Lower lobe of right lung (tissue), 2 donors: Measurements from ENCODE around the gene ASTN1. TPM values are rescaled to one million over a fixed set of nuclear protein-coding genes. Genes with fewer than 3 reads are reported as not detected.

Experiments
- ATAC-seq, 2 donors: fragments of 200-7000 bp; cut with Tn5 transposase; one replicate each; pipeline ENCODE4 v1.9.1; 2020 to 2022; ENCODE audit warnings: mild to moderate bottlenecking in 2 of 2, moderate library complexity in 2 of 2
- DNase-seq: peaks from one replicate; pipeline ENCODE4 v3.0.0-alpha.2; 2020
- H3K27ac ChIP-seq: fragments of 200-600 bp; one replicate; pipeline ENCODE4 v1.8.0; 2022
- H3K27me3 ChIP-seq: fragments of 200-600 bp; one replicate; pipeline ENCODE4 v1.8.0; 2022; ENCODE audit warnings: low read depth
- H3K36me3 ChIP-seq: fragments of 200-600 bp; one replicate; pipeline ENCODE4 v1.8.0; 2022; ENCODE audit warnings: mild to moderate bottlenecking
- H3K4me1 ChIP-seq: fragments of 200-600 bp; one replicate; pipeline ENCODE4 v1.8.0; 2022
- H3K4me3 ChIP-seq: fragments of 200-600 bp; one replicate; pipeline ENCODE4 v1.8.0; 2022; ENCODE audit warnings: mild to moderate bottlenecking
- H3K9me3 ChIP-seq: fragments of 200-600 bp; one replicate; pipeline ENCODE4 v1.8.0; 2022
- CTCF ChIP-seq: fragments of 200-600 bp; IDR thresholded peaks from one replicate; pipeline ENCODE4 v1.8.0; 2022; ENCODE audit warnings: antibody characterized with exemption, mild to moderate bottlenecking
- intact Hi-C: fragments of 100-400 bp; cut with DNase I; formaldehyde crosslinking; loops from one replicate; pipeline ENCODE4 v1.11.0; 2022
- total RNA-seq: library from RNA; stranded (reverse); fragmentation: NEBNext Ultra II Directional; extraction: Animal tissue kit (Norgen Biotek cat#: 25700); gene quantifications from one replicate; pipeline ENCODE4 v1.2.1, GENCODE V29; 2021
- donor health status: DM: no; HTN: yes; CAD: no; lungs with severe emphysema.

ASTN1 gene
- total RNA-seq, 1 donor from 2014 or later: 0.41 TPM

GRCh38 chr1:176959191-176959820 is 205.2 kb downstream of the ASTN1 start:
- no peaks in the 10 kb centered on the region for H3K4me1 ChIP-seq
- intact Hi-C loops: no loop called here
- H3K27me3 ChIP-seq: no peaks in the 10 kb centered on the region
- DNase-seq: no peak
- ATAC-seq: no peak
- H3K9me3 ChIP-seq: no peaks in the 10 kb centered on the region
- H3K4me3 ChIP-seq: no peak overlapping the region
- H3K36me3 ChIP-seq: no peaks in the 10 kb centered on the region
- no peak overlapping the region for H3K27ac ChIP-seq
- TF ChIP-seq CTCF: no peak

DNA sequence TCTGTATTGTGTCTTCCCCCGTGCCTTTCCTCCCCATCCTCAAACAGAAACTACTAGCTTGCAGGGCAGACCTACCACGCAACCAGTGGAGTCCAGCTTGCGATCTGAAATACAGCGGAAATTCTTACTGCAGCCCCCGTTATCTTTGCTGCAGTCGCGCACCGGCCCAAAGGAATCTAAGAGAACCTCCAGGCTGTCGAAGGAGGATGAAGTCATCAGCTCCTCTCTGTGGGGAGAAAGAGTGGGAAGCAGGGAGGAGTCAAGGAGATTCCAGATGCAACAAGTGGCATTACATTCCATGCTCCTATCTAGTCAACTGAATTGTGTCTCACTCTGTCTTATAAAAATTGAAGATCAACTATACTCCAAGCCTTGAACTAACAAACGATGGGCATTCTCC is 206.9 kb downstream of the ASTN1 start:
- H3K4me3 ChIP-seq: no peak overlapping the region
- H3K27ac ChIP-seq: no peak overlapping the region
- ATAC-seq (no peak), DNase-seq (no peak)
- no peaks in the 10 kb centered on the region for H3K4me1 ChIP-seq
- no peak for TF ChIP-seq CTCF
- no peaks in the 10 kb centered on the region for H3K36me3 ChIP-seq
- H3K27me3 ChIP-seq: no peaks in the 10 kb centered on the region
- intact Hi-C loops: no loop called here
- no peaks in the 10 kb centered on the region for H3K9me3 ChIP-seq

DNA sequence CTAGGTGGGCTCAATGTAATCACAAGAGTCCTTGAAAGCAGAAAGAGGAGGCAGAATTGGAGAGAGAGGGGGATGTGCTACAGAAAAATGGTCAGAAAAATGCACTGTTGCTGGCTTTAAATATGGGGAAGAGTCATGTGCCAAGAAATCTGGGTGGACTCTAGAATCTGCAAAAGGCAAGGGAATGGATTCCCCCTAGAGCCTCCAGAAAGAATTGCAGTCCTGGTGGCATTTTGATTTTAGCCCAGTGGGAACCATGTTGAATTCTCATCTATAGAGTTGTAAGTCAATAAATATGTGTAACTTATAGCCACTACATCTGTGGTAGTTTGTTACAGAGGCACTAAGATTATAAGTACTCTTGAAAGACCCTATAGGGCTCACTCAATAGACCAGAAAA is 210.3 kb downstream of the ASTN1 start:
- ATAC-seq (no peak), DNase-seq (no peak)
- Histone ChIP-seq H3K9me3 (no peaks in the 10 kb centered on the region), H3K4me3 (no peak overlapping the region), H3K4me1 (no peaks in the 10 kb centered on the region), H3K27me3 (no peaks in the 10 kb centered on the region), H3K36me3 (no peaks in the 10 kb centered on the region), H3K27ac (no peak overlapping the region)
- intact Hi-C loops: no loop called here
- no peak for TF ChIP-seq CTCF

DNA sequence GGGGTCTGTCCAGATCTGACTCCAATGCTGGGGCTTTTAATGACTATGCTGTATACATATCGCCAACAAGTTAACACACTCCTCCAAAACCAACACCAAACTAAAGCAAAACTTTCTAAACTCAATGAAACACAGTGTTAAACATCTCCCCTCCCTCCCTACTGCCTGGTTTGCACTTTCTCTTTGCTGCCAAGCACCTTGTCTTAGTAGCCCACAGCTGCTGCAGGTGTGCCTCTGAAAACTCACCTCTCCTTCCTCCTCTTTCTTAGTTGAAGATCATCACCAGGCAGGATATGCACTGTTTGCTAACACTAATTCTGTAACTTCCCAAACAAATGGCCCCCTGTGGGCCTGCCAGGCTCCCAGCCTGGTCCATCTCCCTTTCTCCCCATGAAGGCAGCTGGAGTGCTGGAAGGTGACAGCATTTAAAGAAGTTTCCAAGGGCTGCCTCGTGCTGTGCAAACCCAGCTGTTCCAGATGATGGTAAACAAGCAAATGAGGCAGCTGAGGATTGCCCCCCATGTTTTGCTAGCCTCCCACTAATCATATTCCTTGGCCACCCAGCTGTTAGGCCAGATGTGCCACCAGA is 213.7 kb downstream of the ASTN1 start:
- Histone ChIP-seq H3K27ac (no peak overlapping the region), H3K4me3 (no peak overlapping the region), H3K9me3 (no peaks in the 10 kb centered on the region), H3K27me3 (no peaks in the 10 kb centered on the region), H3K4me1 (no peaks in the 10 kb centered on the region), H3K36me3 (no peaks in the 10 kb centered on the region)
- no peak for TF ChIP-seq CTCF
- intact Hi-C loops: no loop called here
- ATAC-seq: no peak
- DNase-seq: no peak

DNA sequence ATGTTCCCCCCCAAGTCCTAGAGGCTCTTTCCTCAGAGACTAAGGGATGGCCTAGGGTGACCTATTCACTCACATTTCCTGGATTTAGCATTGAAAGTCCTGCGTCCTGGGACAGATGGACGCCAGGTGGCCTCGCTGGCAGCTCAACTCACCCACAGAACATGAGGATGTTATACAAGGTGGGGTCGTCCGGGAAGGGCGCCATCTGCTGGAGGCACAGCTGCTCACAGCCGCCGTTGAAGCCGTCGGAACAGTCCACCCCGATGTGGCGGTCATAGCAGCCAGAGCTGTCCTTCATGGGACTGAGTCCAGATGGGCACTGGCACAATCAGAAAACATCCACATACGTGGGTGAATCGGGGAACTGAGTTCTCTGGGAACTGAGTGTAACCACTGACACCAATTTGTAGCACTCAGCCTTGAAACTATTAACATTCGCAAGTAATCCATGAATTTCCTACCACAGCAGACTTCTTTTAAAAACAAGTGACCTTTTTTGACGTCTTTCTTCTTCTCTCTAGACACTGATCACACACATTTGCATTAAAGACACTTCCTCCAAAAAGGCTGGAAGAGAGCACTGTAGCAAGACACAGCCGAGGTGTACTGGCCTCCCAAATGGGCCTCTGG is 215.4 kb downstream of the ASTN1 start:
- Histone ChIP-seq H3K9me3 (no peaks in the 10 kb centered on the region), H3K4me1 (no peaks in the 10 kb centered on the region), H3K36me3 (no peaks in the 10 kb centered on the region), H3K27me3 (no peaks in the 10 kb centered on the region), H3K4me3 (no peak overlapping the region), H3K27ac (no peak overlapping the region)
- ATAC-seq: peak; percentile 81 to 84
- TF ChIP-seq CTCF: peak; percentile 54
- intact Hi-C loops: no loop called here
- peak; percentile 63 for DNase-seq
